Activated CD8-positive, alpha-beta T cell treated with anti-CD3 and anti-CD28 coated beads for 36 hours (primary cell): Measurements from ENCODE around the gene ACAD11. TPM values are rescaled to one million over a fixed set of nuclear protein-coding genes. Genes with fewer than 3 reads are reported as not detected.

ENCODE experiments used
- ATAC-seq: fragments of 200-7000 bp; cut with Tn5 transposase; one replicate; pipeline ENCODE4 v1.10.0; 2021; ENCODE audit warnings: mild to moderate bottlenecking, moderate library complexity
- CTCF ChIA-PET: fragments of 350-600 bp; sonication (Branson Sonifier 250); formaldehyde crosslinking; loops from one replicate; lab custom pipeline; 2021; ENCODE audit warnings: antibody characterized with exemption; lab: Charles Lee
- POLR2A ChIA-PET: fragments of 350-600 bp; sonication (Branson Sonifier 250); formaldehyde crosslinking; loops from one replicate; lab custom pipeline; 2021; ENCODE audit warnings: antibody characterized with exemption; lab: Charles Lee
- DNase-seq: peaks from one replicate; pipeline ENCODE4 v3.0.0-alpha.2; 2020
- H3K27ac Mint-ChIP-seq: one replicate; pipeline ENCODE4 v1.8.0; 2021; ENCODE audit warnings: mild to moderate bottlenecking, mixed read lengths
- H3K27me3 Mint-ChIP-seq: one replicate; pipeline ENCODE4 v1.8.0; 2021; ENCODE audit warnings: mixed read lengths
- H3K36me3 Mint-ChIP-seq: one replicate; pipeline ENCODE4 v1.8.0; 2021; ENCODE audit warnings: low read depth, mixed read lengths
- H3K4me1 Mint-ChIP-seq: one replicate; pipeline ENCODE4 v1.8.0; 2021; ENCODE audit warnings: low read depth, mixed read lengths
- H3K4me3 Mint-ChIP-seq: one replicate; pipeline ENCODE4 v1.8.0; 2021; ENCODE audit warnings: mild to moderate bottlenecking, moderate library complexity, mixed read lengths
- H3K9me3 Mint-ChIP-seq: one replicate; pipeline ENCODE4 v1.8.0; 2021; ENCODE audit warnings: mixed read lengths
- intact Hi-C: fragments of 100-400 bp; cut with micrococcal nuclease; formaldehyde crosslinking; loops from one replicate; pipeline ENCODE4 v1.10.0; 2022
- total RNA-seq, 2 experiments: library from RNA; stranded (reverse); gene quantifications; one replicate each; pipeline ENCODE4 v1.2.3, GENCODE V29; 2021
- TF ChIP-seq, protein P1 (sequence below): fragments of 200-600 bp; IDR thresholded peaks from one replicate; pipeline ENCODE4 v1.8.0; 2022; ENCODE audit warnings: antibody characterized with exemption, mild to moderate bottlenecking

The ACAD11 gene
- total RNA-seq, 2 experiments from 2014 or later, result 20.6 to 22.3 TPM

DNA sequence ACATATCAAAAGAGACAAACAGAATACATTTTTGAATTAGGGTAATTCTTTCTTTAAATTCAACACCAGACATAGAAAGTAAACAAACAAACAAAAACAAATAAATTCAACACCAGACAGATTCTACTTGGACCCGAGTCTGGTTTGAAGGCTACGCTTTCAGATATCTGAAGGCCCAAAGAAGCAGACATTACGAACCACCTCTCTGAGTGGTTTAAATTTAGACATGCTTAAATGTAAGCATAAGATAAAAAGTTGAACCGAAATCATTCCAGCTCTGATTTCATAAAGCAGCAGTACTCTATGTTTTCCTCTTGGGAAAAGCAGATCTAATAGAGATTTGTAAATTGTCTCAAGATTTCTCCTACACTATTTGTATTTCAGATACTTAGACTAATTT, 30.4 kb upstream of the ACAD11 start:
- no peaks in the 10 kb centered on the region for H3K27me3 Mint-ChIP-seq
- no peak overlapping the region for H3K4me3 Mint-ChIP-seq
- H3K27ac Mint-ChIP-seq, result no peak overlapping the region
- H3K4me1 Mint-ChIP-seq, result peaks cover 2% of the 10 kb centered on the region
- POLR2A ChIA-PET, result interaction anchor here (1.1 kb wide), 1 partner anchor 29 kb away, joined by 3 read pairs; no protein-coding TSS in a partner anchor
- ATAC-seq (no peak), DNase-seq (no peak)
- intact Hi-C loops, result no loop called here
- H3K9me3 Mint-ChIP-seq, result no peaks in the 10 kb centered on the region
- CTCF ChIA-PET, result interaction anchor here (1.4 kb wide), 1 partner anchor 23 kb away, joined by 3 read pairs; no protein-coding TSS in a partner anchor
- H3K36me3 Mint-ChIP-seq, result peaks cover 16% of the 10 kb centered on the region
- TF ChIP-seq, protein P1, sequence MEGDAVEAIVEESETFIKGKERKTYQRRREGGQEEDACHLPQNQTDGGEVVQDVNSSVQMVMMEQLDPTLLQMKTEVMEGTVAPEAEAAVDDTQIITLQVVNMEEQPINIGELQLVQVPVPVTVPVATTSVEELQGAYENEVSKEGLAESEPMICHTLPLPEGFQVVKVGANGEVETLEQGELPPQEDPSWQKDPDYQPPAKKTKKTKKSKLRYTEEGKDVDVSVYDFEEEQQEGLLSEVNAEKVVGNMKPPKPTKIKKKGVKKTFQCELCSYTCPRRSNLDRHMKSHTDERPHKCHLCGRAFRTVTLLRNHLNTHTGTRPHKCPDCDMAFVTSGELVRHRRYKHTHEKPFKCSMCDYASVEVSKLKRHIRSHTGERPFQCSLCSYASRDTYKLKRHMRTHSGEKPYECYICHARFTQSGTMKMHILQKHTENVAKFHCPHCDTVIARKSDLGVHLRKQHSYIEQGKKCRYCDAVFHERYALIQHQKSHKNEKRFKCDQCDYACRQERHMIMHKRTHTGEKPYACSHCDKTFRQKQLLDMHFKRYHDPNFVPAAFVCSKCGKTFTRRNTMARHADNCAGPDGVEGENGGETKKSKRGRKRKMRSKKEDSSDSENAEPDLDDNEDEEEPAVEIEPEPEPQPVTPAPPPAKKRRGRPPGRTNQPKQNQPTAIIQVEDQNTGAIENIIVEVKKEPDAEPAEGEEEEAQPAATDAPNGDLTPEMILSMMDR, result no peak

DNA sequence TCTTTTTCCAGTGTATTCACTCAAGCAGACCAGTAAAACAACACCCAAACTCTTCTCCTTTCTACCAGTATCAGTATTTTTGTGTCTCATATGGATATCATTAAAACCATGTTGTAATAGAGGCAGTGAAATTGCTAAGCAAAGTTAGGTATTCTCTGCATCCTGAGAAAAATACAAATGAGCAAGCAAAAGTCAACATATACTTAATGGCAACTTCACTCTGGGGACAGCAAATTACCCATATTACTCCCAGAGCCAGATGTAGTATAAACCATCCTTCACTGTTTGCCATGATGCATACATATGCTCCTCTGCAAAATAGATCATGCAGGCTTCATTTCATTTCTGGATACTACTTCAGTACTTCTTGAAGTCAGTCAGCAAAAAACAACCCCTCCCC, 22.6 kb upstream of the ACAD11 start:
- no peaks in the 10 kb centered on the region for H3K9me3 Mint-ChIP-seq
- peaks cover 17% of the 10 kb centered on the region for H3K36me3 Mint-ChIP-seq
- no peak overlapping the region for H3K4me3 Mint-ChIP-seq
- ChIA-PET POLR2A (interaction anchor here (0.9 kb wide), 1 partner anchor 24 kb away, joined by 3 read pairs; no protein-coding TSS in a partner anchor), CTCF (interaction anchor here (0.7 to 1.4 kb wide), 3 partner anchors 11 to 40 kb away, joined by 3 to 5 read pairs (median 3); no protein-coding TSS in a partner anchor)
- no peak for DNase-seq
- no peak overlapping the region for H3K27ac Mint-ChIP-seq
- no peaks in the 10 kb centered on the region for H3K4me1 Mint-ChIP-seq
- no peaks in the 10 kb centered on the region for H3K27me3 Mint-ChIP-seq
- TF ChIP-seq, protein P1, result no peak
- intact Hi-C loops, result no loop called here
- no peak for ATAC-seq

DNA sequence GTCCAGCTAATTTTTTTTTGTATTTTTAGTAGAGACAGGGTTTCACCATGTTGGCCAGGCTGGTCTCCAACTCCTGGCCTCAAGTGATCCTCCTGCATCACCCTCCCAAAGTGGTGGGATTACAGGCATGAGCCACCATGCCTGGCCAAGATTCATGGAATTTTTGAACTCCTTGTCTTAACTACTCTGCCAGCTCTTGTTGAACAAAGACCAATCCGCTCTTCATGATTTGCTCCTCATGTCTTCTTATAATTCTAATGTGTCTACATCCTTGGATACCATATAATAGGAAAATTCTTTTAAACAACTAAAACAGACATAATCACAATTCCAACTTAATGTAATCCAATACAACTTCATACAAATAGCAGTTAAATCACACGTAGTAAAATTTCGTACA, 21.8 kb upstream of the ACAD11 start:
- H3K27me3 Mint-ChIP-seq, result no peaks in the 10 kb centered on the region
- H3K27ac Mint-ChIP-seq, result no peak overlapping the region
- peaks cover 24% of the 10 kb centered on the region for H3K36me3 Mint-ChIP-seq
- no peaks in the 10 kb centered on the region for H3K4me1 Mint-ChIP-seq
- no peaks in the 10 kb centered on the region for H3K9me3 Mint-ChIP-seq
- CTCF ChIA-PET, result interaction anchor here (0.7 to 1.4 kb wide), 3 partner anchors 10 to 40 kb away, joined by 3 to 5 read pairs (median 3); no protein-coding TSS in a partner anchor
- intact Hi-C loops, result no loop called here
- POLR2A ChIA-PET, result no interaction called here
- DNase-seq (no peak), ATAC-seq (no peak)
- H3K4me3 Mint-ChIP-seq, result no peak overlapping the region
- TF ChIP-seq, protein P1, result no peak

DNA sequence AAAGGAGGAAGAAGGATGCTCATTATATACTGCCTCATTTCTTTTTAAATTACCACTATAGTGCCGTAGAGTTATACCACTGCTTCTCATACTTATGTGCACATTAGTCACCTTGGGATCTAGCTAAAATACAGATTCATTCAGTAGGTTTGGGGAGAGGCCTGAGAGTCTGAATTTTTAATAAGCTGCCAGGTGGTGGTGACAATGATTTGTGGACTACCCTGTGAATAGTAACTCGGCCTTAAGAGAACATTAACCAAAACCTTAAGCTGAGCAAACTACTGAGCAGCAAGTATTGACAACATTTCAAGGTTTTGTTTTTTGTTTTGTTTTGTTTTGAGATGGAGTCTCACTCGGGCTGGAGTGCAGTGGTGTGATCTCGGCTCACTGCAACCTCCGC, 20.3 kb upstream of the ACAD11 start:
- Mint-ChIP-seq H3K36me3 (peaks cover 25% of the 10 kb centered on the region), H3K4me3 (no peak overlapping the region), H3K27ac (no peak overlapping the region), H3K4me1 (no peaks in the 10 kb centered on the region), H3K9me3 (no peaks in the 10 kb centered on the region), H3K27me3 (no peaks in the 10 kb centered on the region)
- intact Hi-C loops, result no loop called here
- TF ChIP-seq, protein P1, result no peak
- DNase-seq (no peak), ATAC-seq (no peak)
- ChIA-PET POLR2A (interaction anchor here (1.5 kb wide), 1 partner anchor 197 kb away, joined by 3 read pairs; no protein-coding TSS in a partner anchor), CTCF (no interaction called here)

DNA sequence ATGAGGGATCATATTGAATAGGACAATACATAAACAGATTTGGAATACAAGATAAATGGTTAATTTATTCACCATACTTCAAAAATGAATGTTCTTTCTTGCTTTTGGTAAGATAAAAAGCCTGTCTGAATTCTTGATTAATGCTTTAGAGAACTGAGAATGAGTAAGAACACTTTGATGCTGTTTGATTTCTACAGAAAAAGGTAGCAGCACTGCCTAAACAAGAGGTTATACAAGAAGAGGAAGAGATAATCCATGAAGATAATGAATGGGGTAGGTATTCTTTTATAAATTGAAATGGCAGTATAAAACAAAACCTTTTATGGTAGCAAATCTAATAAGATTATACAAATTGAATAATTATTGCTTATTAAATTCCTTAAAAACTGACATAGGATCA, 15.8 kb upstream of the ACAD11 start:
- Mint-ChIP-seq H3K4me3 (no peak overlapping the region), H3K27me3 (no peaks in the 10 kb centered on the region), H3K36me3 (peaks cover 28% of the 10 kb centered on the region), H3K4me1 (no peaks in the 10 kb centered on the region), H3K27ac (no peak overlapping the region), H3K9me3 (no peaks in the 10 kb centered on the region)
- POLR2A ChIA-PET, result no interaction called here
- CTCF ChIA-PET, result no interaction called here
- TF ChIP-seq, protein P1, result no peak
- DNase-seq (no peak), ATAC-seq (no peak)
- intact Hi-C loops, result no loop called here
